Retinal pigment epithelial cell (primary cell): ENCODE results near the gene ERCC3.
"Not testable (repeated sequence)": the region's sequence is repeated elsewhere in the genome, so short reads cannot be mapped to it uniquely, and the experiment has no call there.

Experiments
- DNase-seq: peaks from one replicate; pipeline ENCODE4 v3.0.0-alpha.2; 2010; ENCODE audit warnings: low read depth
- H3K4me3 ChIP-seq: 2 replicates; pipeline ENCODE4 v1.5.1; 2011; ENCODE audit warnings: mild to moderate bottlenecking, low read length, control low read depth, moderate library complexity
- TF ChIP-seq, protein P1 (sequence below): conservative IDR thresholded peaks from 2 replicates; pipeline ENCODE4 v1.5.1; 2011; ENCODE audit warnings: low read depth, low read length, control low read depth, inconsistent platforms

Gene ERCC3

DNA sequence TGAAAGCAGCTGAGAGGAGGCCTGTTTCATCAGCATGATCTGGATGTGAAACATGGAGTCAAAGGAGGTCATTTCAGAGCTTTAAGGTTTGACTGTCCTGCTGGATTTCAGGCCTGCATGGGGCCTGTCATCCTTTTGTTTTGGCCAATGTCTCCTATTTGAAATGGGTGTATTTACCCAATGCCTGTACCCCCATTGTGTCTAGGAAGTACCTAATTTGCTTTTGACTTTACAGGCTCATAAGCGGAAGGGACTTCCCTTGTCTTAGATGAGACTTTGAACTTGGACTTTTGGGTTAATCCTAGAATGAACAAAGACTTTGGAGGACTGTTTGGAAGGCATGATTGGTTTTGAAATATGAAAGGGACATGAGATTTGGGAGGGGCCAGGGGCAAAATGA lies 54.5 kb downstream of the ERCC3 start:
- DNase-seq = no peak
- TF ChIP-seq, protein P1, sequence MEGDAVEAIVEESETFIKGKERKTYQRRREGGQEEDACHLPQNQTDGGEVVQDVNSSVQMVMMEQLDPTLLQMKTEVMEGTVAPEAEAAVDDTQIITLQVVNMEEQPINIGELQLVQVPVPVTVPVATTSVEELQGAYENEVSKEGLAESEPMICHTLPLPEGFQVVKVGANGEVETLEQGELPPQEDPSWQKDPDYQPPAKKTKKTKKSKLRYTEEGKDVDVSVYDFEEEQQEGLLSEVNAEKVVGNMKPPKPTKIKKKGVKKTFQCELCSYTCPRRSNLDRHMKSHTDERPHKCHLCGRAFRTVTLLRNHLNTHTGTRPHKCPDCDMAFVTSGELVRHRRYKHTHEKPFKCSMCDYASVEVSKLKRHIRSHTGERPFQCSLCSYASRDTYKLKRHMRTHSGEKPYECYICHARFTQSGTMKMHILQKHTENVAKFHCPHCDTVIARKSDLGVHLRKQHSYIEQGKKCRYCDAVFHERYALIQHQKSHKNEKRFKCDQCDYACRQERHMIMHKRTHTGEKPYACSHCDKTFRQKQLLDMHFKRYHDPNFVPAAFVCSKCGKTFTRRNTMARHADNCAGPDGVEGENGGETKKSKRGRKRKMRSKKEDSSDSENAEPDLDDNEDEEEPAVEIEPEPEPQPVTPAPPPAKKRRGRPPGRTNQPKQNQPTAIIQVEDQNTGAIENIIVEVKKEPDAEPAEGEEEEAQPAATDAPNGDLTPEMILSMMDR = no peak
- no peak overlapping the region for H3K4me3 ChIP-seq

DNA sequence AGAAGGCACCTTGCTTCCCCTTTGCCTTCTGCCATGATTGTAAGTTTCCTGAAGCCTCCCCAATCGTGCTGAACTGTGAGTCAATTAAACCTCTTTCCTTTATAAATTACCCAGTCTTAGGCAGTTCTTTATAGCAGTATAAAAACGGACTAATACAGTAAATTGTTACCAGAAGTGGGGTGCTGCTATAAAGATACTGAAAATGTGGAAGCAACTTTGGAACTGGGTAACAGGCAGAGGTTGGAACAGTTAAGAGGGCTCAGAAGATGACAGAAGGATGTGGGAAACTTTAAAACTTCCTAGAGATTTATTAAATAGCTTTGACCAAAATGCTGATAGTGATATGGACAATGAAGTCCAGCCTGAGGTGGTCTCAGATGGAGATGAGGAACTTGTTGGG lies 56.2 kb downstream of the ERCC3 start:
- not testable (repeated sequence) for H3K4me3 ChIP-seq, DNase-seq

DNA sequence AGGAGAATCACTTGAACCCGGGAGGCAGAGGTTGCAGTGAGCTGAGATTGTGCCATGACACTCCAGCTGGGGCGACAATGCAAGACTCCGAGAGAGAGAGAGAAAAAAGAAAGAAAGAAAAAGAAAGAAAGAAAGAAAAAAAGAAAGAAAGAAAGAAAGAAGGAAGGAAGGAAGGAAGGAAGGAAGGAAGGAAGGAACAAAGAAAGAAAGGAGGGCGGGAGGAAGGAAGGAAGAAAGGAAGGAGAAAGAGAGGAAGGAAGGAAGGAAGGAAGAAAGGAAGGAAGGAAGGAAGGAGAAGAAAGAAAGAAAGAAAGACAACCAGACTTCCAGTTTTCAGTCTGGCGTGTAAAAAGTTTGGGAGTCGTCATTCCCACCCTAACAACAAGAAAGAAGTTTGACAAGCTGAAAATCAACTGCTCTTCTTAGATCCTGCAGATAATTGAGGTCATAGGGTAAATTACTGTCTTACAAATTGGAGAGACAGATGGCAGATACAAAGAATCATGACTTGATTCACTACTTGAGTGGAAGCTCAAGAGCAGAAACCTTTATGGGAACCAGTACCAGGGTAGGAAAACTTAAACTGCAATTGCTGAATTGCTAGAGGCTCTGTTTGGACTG lies 58.8 kb downstream of the ERCC3 start:
- no peak overlapping the region for H3K4me3 ChIP-seq
- no peak for DNase-seq
- TF ChIP-seq, protein P1 = no peak

DNA sequence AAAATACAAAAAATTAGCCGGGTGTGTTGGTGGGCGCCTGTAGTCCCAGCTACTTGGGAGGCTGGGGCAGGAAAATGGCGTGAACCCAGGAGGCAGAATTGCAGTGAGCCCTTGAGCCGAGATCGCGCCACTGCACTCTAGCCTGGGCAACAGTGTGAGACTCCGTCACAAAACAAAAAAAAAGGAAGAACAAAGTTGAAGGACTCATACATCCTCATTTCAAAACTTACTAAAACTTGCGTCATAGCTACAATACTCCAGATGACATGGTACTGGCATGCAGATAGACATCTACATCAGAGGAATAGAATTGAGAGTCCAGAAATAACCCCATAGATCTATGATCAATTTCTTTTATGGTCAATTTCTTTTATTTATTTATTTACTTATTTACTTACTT lies 60.2 kb downstream of the ERCC3 start:
- no peak overlapping the region for H3K4me3 ChIP-seq
- TF ChIP-seq, protein P1 = no peak
- no peak for DNase-seq

DNA sequence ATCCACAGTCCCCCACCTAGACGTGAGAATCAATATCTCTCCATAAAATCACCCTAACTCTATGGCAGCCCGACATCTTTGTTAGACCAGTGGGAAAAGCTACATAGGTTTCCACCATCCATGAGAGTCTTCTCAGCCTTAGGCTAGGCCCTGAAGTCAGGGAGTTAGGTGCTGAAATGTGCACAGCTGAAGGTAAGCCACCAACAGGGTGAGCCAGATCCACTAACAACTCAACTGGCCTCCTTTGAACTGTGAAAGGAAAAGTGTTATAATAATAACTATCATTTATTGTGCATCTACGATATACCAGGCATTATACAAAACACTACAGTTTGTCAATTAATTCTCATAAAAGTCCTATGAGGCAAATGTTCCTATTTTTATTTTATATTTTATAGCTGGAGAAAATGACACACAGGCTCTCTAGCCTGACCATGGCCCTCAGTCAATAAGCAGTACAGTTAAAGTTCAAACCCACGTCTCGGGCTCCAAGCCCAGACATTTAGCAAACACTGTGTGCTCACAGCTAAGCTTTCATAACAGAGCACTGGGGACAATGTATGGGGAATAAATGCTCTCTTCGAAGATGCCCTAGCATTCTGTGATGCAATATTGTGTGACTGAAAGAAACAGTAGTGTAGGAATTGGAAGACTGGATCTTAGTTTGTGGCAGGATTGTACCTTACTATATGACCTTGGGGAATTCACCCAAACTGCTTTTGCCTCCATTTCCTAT lies 62.6 kb downstream of the ERCC3 start:
- H3K4me3 ChIP-seq = no peak overlapping the region
- DNase-seq = no peak
- TF ChIP-seq, protein P1 = no peak

DNA sequence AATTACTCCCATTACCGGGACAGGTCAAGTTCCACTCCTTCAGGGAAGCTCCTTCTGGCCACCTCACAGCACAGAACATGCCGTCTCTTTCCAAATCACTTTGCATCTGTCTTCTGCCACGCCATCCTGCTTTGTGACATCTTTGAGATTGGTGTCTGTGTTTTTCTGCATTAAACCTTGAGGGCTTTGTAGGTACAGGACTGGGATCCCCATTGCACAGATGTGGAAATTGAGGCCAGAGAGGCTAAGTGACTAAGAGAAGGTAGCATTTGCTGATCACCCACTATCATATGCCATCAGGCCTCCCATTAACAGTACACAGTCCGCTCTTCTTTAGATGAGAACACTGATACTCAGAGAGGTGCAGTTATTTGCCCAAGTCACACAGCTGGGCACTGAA lies 64.4 kb downstream of the ERCC3 start:
- TF ChIP-seq, protein P1 = no peak
- no peak for DNase-seq
- H3K4me3 ChIP-seq = no peak overlapping the region

DNA sequence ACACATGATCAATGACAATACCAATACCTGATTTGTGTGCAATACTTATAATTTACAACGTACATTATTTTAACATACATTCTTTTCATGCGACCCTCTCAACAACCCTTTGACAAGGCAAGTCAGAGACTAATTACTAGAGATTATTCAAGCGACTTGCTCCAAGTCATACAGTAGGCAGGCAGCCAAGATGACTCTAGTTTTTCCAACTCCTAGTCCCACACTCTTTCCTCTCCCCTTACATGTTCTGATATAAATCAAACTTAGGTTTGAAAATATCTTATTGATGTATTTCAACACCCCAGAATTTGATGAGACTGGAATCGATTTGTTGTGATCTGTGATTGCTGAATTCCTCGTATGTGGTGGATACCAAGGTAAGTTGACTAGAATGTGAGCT lies 65.8 kb downstream of the ERCC3 start:
- TF ChIP-seq, protein P1 = no peak
- DNase-seq = no peak
- H3K4me3 ChIP-seq = no peak overlapping the region

DNA sequence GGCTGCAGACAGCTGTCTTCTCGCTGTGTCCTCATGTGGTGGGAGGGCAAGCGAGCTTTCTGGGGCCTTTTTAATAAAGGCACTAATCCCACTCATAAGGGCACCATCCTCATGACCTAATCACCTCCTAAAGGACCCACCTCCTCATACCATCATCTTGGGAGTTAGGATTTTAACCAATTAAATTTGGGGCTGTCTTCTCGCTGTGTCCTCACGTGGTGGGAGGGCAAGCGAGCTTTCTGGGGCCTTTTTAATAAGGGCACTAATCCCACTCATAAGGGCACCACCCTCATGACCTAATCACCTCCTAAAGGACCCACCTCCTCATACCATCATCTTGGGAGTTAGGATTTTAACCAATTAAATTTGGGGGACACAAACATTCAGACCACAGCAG lies 66.7 kb downstream of the ERCC3 start:
- DNase-seq, H3K4me3 ChIP-seq: not testable (repeated sequence)
